Non-pigmented ciliary epithelial cell (primary cell): ENCODE measurements around the gene RAB43.
"Not testable (repeated sequence)": the region's sequence is repeated elsewhere in the genome, so short reads cannot be mapped to it uniquely, and the experiment has no call there.

ENCODE experiments used
- DNase-seq: peaks from one replicate; pipeline ENCODE4 v3.0.0-alpha.2; 2010; ENCODE audit warnings: low read depth

Gene RAB43

DNA sequence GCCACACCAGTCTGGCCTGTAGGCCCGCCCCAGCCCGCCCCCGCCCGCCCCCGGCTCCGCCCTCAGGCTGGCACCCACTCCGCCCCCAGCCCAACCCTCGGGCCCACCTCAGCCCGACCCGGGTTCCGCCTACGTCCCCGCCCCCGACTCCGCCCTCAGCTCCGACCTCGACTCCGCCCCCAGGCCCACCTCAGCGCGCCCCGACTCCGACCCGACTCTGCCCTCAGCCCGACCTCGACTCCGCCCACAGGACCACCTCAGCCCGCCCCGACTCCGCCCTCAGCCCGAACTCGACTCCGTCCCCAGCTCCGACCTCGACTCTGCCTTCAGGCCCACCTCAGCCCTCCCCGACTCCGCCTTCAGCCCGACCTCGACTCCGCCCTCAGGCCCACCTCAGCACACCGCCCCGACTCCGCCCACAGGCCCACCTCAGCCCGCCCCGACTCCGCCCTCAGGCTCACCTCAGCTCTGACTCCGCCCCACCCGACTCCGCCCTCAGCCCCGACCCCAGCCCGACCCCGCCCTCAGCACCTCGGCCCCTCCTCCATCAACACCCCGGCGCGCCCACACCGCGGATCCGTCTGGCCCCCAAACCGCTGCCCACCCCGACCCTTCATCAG lies at the start of gene RAB43:
Gene RAB43 (minus strand): TSS at position 13 of the 620 bp plus-strand sequence. CDS start 315 bp downstream, outside the sequence.
- DNase-seq = peak; percentile 20

DNA sequence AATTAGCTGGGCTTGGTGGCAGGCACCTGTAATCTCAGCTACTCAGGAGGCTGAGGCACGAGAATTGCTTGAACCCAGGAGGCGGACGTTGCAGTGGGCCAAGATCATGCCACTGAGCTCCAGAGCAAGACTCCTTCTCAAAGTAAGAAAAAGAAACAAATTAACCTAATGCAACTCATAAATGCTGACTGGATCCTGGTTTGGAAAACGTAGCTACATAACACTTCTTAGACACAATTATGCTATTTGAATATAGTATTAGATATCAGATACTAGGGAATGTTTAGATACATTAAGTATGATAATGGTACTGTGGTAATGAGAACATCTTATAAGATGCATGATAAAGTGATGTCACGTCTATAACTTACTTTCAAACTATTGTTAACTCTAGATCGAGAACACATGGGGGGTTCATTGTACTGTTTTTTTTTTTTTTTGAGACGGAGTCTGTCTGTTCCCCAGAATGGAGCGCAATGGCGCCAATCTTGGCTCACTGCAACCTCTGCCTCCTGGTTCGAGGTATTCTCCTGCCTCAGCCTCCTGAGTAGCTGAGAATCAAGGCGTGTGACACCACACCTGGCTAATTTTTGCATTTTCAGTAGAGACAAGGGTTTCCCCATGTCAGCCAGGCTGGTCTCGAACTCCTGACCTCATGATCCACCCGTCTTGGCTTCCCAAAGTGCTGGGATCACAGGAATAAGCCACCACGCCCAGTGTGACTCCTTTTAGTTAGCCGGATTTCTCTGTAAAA lies 45.2 kb upstream of the RAB43 start:
- no peak for DNase-seq

DNA sequence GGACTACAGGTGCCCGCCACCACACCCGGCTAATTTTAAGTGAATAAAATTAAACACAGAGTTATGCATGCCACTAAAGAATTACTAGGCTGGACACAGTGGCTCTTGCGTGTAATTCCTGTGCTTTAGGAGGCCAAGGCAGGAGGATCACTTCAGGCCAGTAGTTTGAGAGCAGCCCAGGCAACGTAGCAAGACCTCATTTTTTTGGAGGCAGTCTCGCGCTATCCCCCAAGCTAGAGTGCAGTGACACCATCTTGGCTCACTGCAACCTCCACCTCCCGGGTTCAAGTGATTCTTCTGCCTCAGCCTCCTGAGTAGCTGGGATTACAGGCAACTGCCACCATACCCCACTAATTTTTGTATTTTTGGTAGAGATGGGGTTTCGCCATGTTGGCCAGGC lies 44.0 kb upstream of the RAB43 start:
- not testable (repeated sequence) for DNase-seq

DNA sequence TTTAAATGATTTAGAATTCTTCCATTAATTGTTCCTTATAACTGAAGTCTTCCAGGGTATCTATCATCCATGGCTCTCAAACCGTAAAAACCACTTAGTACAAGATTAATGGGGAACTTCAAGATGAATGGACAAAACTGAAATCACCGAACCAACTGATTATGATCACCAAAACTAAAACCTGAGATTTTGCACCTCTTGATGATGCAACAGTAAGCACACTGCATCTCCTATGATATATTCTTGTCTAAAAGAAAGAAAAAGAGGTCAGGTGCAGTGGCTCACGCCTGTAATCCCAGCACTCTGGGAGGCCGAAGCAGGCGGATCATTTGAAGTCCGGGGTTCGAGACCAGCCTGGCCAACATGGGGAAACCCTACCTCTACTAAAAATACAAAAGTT lies 42.9 kb upstream of the RAB43 start:
- no peak for DNase-seq

DNA sequence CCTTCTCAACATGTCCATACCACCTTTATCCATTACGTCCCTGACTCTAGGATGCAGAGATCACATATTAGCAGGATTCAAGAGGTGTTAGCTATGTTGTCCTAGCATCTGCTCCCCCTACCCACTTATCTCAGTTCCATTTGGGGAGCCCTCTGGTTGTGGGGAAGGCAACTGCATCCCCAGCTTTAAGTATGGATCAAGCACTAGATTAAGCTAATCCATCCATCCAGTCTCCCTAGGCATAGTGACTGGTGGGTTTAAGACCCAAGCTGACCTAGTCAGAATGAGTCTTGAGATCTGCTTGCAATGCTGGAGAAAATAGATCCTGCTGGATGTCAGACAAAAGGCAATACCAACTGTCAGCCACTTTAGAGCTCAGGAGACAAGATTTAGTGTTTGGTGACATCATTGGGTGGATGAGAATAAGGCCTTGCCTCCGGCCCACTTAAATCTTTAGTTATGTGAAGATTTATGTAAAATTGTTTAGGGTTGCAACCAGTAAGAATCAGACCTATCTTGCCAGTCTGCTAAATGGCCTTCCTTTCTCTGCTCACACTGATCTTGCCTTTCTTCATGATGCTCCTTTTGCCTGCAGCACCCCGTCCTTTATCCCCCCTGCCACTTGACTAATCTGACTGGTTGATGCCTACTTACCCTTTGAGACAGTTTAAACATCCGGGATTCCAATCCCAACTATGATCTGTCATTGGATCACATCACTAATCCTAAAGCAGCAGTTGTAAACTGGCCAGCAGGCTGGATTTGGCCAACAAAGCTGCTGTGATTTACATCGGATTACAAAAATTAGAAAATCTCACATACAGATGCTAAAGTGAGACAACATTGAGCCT lies 41.4 kb upstream of the RAB43 start:
- no peak for DNase-seq

DNA sequence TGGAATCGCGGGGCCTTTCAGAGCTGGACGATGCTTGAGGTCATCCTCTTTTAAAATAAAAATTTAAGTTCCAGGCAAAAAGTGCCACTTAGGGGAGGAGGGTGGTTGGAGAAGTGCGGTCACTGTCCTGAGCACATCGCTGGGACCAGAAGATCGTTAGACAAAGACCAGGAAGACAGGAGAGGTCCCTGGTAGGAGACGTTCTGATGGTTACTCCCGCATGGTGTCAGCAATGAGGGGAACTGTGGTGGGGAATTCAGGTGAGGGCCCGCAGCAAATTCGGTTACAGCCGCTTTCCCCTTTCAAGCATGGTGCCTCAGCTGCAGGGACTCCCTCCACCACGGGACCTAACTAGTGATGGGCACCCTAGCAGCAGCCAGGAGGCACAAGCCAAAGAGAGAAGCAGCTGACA lies 40.3 kb upstream of the RAB43 start:
- DNase-seq = no peak

DNA sequence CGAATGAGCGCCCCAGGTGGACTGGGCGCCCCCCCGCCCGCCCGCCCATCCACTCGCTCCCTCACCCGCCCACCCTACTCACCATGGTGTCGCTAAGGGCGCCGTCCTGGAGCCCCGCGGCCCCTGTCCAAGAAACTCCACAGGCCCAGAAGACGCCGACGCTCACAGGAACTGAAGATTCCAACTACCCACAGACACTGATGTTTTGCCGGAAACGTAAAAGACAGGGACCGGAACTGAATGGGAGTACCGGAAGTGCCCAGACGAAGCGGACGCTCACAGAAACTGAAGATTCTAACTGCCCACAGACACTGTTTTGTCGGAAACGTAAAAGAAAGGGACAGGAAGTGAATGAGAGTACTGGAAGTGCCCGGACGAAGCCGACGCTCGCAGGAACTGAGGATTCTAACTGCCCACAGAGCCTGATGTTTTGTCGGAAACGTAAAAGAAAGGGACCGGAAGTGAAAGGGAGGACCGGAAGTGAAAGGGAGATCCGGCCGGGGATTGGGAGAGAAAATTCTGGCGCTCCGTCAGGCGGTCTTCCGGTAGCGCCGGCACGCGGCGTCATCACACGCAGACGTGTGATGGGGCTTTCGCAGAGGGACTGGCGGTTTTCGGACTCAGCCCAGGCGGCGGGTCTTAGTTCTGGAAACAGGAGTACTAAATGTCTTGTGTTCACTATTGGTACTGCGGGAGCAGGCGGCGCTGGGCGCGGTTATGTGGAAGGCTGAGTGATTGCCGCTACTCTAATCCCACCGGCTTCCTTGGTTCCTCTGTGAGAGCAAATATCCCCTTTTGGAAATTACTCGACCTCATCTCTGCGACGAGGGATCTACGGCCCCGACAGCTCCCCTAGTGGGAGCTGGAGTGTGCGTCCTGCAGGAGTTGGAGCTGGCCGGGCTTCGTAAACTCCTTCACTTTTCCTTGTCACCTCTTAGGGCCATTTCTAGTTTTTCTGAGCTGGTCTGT lies 39.6 kb upstream of the RAB43 start, which contains the start of gene ISY1:
Gene ISY1 (minus strand): TSS at position 173 of the 969 bp plus-strand sequence. CDS start 88 bp downstream, at position 85.
- peak; percentile 78 for DNase-seq

DNA sequence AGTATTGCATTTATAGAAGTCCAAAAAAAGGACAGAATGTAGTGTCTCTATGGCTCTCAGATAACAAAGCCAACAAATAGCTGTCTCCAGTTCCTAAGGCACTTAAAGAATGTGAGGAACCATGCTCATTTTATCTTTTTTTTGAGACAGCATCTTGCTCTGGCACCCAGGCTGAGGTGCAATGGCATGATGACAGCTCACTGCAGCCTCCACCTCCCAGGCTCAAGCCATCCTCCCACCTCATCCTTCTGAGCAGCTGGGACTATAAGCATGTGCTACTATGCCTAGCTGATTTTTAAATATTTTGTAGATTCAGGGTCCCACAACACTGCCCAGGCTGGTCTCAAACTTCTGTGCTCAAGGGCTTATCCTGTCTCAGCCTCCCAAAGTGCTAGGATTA lies 23.2 kb upstream of the RAB43 start:
- DNase-seq = no peak

DNA sequence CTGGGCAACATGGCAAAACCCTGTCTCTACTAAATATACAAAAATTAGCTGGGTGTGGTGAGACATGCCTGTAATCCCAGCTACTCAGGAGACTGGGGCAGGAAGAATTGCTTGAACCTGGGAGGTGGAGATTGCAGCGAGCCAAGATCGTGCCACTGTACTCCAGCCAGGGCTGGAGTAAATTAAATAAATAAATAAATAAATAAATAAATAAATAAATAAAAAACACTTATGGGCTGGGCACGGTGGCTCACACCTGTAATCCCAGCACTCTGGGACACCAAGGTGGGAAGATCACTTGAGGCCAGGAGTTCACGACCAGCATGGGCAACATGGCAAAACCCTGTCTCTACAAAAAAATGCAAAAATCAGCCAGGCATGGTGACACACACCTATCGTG lies 19.4 kb upstream of the RAB43 start:
- not testable (repeated sequence) for DNase-seq

DNA sequence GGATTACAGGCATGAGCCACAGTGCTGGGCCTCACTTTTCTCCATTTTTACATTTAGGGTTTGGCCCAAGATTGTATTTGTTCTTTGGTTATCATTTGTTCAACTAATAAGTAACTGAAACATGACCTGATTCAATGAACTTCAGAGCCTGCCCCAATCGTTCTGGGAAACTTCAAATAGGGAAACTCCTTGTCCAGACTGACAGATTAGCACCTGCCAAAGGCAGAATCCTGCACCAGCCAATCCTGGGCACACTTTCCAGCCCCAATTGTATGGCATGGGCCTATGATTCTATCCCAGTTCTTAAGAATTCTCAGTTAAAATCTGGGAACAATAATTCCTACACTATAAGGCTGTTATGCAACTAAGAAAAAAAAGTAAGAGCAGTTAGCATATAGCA lies 18.3 kb upstream of the RAB43 start:
- no peak for DNase-seq

DNA sequence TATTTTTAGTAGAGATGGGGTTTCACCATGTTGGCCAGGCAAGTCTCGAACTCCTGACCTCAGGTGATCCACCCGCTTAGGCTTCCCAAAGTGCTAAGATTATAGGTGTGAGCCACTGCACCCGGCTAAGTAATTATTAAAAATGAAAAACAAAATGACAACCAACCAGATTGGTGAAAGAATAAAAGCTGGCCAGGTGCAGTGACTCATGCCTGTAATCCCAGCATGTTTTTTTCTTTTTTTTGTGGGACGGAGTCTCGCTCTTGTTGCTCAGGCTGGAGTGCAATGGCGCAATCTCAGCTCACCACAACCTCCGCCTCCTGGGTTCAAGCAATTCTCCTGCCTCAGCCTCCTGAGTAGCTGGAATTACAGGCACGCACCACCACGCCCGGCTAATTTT lies 14.7 kb upstream of the RAB43 start:
- DNase-seq = not testable (repeated sequence)

DNA sequence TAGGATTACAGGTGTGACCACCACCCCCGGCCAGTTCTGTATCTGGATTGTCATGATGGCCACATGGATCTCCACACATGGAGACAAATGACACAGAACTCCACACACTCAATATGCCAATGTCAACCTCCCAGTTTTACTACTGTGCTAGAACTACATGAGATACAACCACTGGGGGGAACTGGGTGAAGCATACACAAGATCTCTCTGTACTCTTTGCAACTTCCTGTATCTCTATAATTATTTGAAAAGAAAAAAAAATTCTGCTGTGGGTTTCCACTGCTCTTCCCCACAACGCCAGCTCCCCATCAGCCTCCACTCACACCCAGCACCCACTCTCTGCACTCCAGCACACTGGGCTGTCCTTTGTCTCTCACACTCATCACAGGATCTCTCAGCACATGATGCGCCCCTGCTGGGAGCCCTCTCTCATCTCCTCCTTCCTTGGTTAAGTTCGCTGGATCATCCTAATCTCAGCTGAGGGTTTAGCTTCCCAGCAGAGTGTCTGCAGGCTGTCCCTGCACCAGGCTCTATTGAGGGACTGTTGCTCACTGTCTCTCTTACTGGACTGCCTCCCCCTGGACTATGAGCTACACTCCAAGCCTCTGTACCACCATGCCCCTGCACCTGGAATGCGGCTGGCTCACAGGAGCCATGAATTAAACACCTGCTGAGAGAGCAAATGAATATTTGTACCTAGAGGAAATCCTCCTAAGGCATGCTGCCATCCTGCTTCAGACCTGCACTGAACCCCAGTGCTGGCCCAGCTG lies 10.7 kb upstream of the RAB43 start:
- no peak for DNase-seq

DNA sequence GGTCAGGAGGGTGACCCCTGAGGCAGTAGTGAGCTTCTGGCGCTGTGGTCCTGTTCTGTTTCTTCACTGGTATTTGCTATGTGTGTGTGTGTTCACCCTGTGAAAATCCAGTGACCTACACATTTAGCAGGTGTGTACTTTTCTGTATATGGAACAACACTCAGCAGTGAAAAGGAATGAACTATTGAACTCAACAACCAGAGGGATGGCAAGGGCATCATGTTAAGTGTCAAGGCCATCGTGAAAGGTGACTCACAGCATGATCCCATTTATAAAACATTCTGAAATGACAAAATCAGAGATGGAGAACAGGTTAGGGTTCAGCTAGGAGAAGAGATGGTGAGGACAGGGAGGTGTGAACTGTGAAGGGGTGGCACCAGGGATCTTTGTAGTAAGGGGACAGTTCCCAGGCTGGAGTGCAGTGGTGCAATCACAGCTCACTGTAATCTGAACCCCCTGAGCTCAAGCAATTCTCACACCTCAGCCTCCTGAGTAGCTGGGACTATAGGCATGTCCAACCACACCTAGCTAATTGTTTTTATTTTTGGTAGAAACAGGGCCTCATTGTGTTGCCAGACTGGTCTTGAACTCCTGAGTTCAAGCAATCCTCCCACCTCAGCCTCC lies 10.0 kb upstream of the RAB43 start:
- DNase-seq = no peak

DNA sequence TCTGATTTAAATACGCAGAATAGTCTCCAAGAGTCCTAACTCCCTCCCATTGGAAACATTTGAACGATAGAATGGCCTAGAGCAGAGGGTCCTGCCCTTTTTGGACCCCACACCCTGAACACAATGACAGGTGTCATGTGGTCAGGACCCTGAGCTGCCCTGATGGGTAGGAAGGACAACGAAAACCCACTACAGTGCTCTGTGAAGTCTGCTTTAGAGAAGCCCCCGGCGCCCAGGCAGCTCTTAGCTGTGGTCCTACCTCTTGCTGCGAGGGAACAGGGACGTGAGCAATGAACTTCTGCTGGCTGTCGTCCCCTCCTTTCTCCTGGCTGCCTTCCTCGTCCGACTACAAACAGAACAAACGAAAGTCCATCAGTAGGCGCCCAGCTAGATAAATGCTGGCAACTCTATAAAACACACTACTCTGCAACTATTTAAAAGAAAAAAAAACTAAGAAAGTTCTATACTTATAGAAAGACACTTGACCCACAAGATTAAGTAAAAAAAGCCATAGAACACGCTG lies 8.7 kb upstream of the RAB43 start:
- DNase-seq = no peak

DNA sequence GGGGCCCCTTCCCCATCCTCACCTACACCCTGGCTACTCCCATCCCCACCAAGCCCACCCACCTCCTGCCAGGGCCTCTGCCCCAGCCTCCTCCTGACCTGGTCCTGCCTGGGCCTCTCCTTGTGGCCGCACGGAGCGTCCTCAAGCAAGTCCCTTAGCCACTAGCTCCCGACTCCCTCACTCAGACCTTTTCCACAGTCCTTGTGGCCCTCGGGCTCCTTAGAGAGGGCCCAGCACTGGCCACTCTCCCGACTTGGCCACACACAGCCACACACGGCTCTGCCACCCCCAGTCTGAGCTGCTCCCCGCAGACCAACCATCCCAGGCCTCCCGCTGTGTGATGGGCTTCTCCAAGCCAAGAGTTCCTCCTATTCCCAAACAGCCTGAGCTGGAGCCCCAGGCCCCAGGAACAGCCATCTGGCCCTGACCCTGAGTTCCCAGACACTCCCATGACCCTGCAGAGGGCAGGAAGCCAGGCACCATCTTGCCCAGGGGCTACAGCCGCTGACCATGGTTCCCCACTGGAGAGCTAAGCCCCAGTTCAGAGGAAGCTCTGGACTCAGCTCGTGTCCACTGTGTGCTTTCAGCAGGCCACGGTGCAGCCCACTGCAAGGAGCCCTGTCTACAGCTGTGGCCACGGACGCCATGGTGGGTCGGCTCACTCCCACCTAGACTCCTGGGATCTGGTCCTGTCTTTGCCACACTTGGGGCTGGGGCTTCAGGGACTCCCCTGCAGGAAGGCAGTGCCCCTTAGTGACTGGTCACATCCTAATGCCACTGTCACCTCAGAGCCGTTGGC lies 7.0 kb upstream of the RAB43 start:
- no peak for DNase-seq

DNA sequence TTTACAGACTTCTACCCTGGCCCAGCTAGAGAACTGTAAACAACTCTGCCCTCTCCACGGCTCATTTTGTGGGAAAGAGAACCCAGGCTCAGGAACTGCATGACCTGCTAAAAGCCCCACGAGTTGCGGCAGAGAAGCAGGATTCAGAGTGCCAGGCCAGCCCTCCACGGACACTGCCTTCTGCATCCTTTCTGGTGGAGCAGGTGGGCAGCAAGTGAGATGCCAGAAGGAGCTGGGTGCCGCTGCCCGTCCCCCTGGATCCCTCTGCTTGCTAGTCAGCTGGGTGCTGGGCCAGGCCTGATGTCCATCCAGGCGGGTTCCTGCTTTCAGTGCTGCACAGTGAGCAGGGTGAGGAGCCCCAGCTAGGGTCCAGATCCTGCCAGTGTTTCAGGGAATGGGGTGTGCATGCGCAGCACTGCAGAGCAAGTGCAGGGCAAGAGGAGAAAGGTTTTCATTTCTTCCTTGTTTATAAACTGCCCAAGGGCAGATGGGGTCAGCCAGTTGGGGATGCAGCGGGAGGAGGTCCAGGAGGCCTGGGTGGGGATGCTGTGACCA lies 5.2 kb upstream of the RAB43 start:
- DNase-seq = no peak

DNA sequence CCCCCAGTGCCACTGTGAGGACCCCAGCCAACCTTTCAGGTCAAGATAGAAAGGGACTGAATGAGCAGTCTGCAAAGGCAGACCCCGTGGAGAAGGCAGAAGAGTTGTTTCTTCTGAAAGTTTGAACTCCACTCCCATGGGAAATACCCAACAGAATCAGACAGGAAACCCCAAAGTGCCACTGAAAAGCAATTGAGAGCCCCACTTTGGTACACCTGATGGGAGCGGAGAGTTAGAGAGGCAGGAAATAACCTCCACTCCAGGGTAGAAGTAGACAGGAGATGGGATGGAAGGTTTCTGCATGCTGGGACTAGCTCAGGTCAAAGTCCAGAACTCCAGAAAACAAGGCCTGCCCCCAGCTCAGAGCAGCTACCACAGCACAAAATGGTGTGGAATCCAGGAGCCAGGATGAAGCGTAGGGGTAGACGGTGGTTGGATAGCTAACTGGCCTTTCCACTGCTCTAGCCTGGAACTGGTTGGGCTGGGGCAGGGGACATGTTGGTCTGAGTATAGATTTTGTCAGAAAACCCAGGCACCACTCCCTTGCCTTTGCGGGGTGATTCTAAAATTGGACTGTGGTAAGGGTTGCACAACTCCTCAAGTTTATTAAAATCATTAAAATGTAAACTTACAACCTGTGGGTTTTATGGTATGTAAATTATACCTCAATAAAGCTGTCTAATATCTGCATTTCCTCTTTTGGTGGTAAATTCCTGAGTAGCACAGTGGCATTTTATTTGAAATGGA lies 1.9 kb upstream of the RAB43 start:
- no peak for DNase-seq

DNA sequence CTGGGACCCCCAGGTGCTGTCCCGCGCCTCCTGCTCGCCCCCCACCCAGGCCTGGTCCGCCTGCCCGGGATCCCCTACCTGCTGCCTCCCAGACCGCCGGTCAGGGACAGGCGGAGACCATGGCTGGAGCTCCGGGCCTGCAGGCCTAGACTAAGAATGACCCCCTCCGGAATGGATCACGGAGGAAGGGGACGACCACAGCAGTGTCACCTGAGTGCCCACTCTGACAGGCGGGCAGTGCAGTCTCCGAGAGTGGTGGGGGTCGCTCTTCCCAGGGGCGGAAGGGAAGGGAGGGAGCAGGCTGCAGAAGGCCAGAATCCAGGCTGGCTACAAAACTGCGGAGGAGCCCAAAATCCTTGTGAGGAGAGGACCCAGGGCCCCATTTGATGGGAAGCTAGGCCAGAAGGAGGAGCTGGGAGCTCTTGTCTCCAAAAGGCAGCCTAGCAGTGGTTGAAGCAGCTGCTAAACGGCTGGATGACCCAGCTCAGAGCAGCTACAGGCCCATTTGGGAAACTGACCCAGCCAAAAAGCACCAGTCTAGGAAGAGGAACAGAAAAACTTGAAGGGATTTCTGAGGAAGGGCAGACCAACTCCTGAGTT lies 908 bp upstream of the RAB43 start:
- DNase-seq = no peak
